Lower leg skin (tissue), 3 donors: ENCODE data around the gene BPIFB3.

ENCODE experiments used
- CTCF ChIP-seq, 3 donors: fragments of 450-650 bp; IDR thresholded peaks; one replicate each; pipeline ENCODE4 v1.5.1; 2016; ENCODE audit warnings: antibody characterized with exemption in 3 of 3, mild to moderate bottlenecking in 3 of 3, moderate library complexity in 2 of 3
- POLR2A ChIP-seq, 2 donors: fragments of 450-650 bp; IDR thresholded peaks; one replicate each; pipeline ENCODE4 v1.6.1; 2016 to 2017; ENCODE audit warnings: antibody characterized with exemption in 2 of 2, mild to moderate bottlenecking in 1 of 2, moderate library complexity in 1 of 2

GRCh38 chr20:33054381-33054780, 678 bp downstream of the BPIFB3 start:
- TF ChIP-seq POLR2A (IDR thresholded peaks at IDR 0.05) (no peak), CTCF (IDR thresholded peaks at IDR 0.05) (no peak)
